Measurements from ENCODE around the gene PARD3B.

PARD3B gene

DNA sequence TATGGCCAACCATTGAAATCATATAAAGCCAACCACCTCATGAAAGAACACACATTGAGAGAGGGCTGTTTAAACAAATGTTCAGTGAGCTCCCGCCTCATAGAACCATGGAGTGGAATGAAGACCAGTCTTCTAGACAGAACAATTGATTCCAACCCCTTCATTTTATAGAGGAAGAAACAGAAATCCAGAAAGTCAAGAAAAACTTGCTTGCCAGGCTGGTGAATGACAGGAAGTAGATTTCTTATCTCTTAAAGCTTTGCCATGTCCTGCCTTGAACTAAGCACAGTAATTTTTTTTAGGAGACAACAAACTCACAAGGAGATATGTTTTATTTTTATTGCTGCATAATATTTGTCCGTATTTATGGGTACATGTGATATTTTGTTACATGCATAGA, 1120.5 kb downstream of the PARD3B start:
- Histone ChIP-seq H3K4me2 (ENCODE audit: low read depth, low read length, poor library complexity, severe bottlenecking) (no peak overlapping the region), H3K27me3 (ENCODE audit: low read length) (no peaks in the 10 kb centered on the region), H3K27ac (ENCODE audit: low read depth, low read length) (no peak overlapping the region), H3K9me2 (replicated peaks; ENCODE audit: insufficient read depth, low read length) (no peaks in the 10 kb centered on the region), H3K4me3 (ENCODE audit: insufficient read depth, low read length, poor library complexity, severe bottlenecking) (no peak overlapping the region), H4K20me1 (ENCODE audit: low read depth, low read length) (no peaks in the 10 kb centered on the region), H3K9me3 (ENCODE audit: insufficient read depth, low read length) (no peaks in the 10 kb centered on the region), H3K9ac (ENCODE audit: low read length) (no peak overlapping the region), H3K79me2 (ENCODE audit: insufficient read depth, low read length) (no peaks in the 10 kb centered on the region), H2AFZ (ENCODE audit: low read depth, low read length, severe bottlenecking) (no peak overlapping the region), H3F3A (ENCODE audit: insufficient read depth) (no peaks in the 10 kb centered on the region), H3K36me3 (ENCODE audit: low read length) (no peaks in the 10 kb centered on the region)
- no peak for TF ChIP-seq EZH2phosphoT487 (conservative IDR thresholded peaks at IDR 0.05; ENCODE audit: low read length)
- TF ChIP-seq, protein P1, sequence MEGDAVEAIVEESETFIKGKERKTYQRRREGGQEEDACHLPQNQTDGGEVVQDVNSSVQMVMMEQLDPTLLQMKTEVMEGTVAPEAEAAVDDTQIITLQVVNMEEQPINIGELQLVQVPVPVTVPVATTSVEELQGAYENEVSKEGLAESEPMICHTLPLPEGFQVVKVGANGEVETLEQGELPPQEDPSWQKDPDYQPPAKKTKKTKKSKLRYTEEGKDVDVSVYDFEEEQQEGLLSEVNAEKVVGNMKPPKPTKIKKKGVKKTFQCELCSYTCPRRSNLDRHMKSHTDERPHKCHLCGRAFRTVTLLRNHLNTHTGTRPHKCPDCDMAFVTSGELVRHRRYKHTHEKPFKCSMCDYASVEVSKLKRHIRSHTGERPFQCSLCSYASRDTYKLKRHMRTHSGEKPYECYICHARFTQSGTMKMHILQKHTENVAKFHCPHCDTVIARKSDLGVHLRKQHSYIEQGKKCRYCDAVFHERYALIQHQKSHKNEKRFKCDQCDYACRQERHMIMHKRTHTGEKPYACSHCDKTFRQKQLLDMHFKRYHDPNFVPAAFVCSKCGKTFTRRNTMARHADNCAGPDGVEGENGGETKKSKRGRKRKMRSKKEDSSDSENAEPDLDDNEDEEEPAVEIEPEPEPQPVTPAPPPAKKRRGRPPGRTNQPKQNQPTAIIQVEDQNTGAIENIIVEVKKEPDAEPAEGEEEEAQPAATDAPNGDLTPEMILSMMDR (IDR thresholded peaks at IDR 0.05; ENCODE audit: insufficient read depth, low read length, poor library complexity, severe bottlenecking) = no peak

Data from SU-DHL-6 (cell line).